ENCODE results near the gene CSNK1A1L. TPM values are rescaled to one million over a fixed set of nuclear protein-coding genes. Genes with fewer than 3 reads are reported as not detected.

Gene CSNK1A1L
- total RNA-seq, 1 experiment from 2014 or later: not detected

DNA sequence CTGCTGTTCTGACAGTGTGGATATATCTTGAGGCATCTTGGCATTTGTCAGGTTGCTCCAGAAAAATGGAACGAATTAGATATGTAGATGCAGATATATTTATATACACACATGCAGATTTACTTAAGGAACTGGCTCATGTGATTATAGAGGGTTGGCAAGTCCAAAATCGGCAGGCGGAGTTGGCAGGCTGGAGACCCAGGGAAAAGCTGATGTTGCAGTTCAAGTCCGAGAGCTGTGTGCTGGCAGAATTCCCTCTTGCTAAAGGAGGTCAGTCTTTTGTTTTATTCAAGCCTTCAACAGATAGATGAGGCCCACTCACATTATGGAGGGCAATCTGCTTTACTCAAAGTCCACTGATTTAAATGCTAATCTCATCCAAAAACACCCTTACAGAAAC, 24.4 kb upstream of the CSNK1A1L start:
- Histone ChIP-seq H3K4me3 (no peak overlapping the region), H3K27me3 (replicated peaks) (no peaks in the 10 kb centered on the region), H3K9me3 (replicated peaks) (no peaks in the 10 kb centered on the region), H3K4me1 (replicated peaks) (peaks cover 36% of the 10 kb centered on the region), H3K27ac (no peak overlapping the region), H3K36me3 (no peaks in the 10 kb centered on the region)
- no peak for DNase-seq (ENCODE audit: low read depth in 1 of 2, low spot score in 2 of 2)

DNA sequence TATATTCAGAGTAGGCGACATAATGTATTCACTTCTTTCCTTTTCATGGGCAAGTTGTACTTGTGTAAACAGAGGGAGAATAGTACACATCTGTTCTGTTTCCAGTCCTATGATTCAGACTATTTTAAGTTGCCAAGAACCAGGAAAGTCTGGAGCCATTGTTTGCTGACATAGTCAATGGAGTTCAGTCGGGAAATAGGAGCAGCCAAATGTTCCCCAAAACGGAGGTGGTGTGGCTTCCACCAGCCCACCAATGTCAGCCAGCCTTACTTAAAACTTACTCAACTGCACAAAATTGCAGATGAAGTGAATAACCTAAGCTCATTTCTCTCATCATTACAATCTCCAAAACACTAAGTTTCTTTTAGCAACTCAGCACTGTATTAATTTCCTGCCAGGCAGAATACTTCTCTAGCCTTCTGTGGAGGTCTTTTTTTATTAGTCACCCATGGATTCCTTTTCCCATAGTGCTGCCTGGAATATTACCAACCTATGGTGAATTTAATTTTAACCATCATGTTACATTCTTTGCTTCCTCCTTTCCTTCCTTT, 22.3 kb upstream of the CSNK1A1L start:
- no peaks in the 10 kb centered on the region for H3K27me3 ChIP-seq (replicated peaks)
- no peaks in the 10 kb centered on the region for H3K9me3 ChIP-seq (replicated peaks)
- peak in 1 of 2 experiments; percentile 60 for DNase-seq (ENCODE audit: low read depth in 1 of 2, low spot score in 2 of 2)
- H3K27ac ChIP-seq: peak overlapping the region; percentile 82
- no peak overlapping the region for H3K4me3 ChIP-seq
- peaks cover 22% of the 10 kb centered on the region for H3K4me1 ChIP-seq (replicated peaks)
- H3K36me3 ChIP-seq: no peaks in the 10 kb centered on the region

DNA sequence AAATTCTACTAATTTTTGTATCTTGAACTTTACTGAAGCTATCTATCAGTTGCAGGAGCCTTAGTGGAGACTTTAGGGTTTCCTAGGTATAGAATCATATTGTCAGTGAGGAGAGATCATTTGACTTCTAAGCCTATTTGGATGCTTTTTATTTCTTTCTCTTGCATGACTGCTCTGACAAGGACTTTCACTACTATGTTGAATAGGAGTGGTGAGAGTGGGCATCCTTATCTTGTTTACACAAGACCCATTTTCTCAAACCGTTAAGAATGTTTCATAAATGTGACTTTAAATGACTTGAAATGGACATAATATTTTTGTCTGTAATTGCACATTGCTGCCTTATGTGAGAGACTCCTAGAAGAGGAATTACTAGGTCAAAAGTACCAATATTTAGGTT, 17.9 kb upstream of the CSNK1A1L start:
- H3K27me3 ChIP-seq (replicated peaks): no peaks in the 10 kb centered on the region
- DNase-seq (ENCODE audit: low read depth in 1 of 2, low spot score in 2 of 2): no peak
- H3K36me3 ChIP-seq: no peaks in the 10 kb centered on the region
- H3K4me1 ChIP-seq (replicated peaks): peaks cover 17% of the 10 kb centered on the region
- H3K9me3 ChIP-seq (replicated peaks): no peaks in the 10 kb centered on the region
- no peak overlapping the region for H3K4me3 ChIP-seq
- H3K27ac ChIP-seq: no peak overlapping the region

DNA sequence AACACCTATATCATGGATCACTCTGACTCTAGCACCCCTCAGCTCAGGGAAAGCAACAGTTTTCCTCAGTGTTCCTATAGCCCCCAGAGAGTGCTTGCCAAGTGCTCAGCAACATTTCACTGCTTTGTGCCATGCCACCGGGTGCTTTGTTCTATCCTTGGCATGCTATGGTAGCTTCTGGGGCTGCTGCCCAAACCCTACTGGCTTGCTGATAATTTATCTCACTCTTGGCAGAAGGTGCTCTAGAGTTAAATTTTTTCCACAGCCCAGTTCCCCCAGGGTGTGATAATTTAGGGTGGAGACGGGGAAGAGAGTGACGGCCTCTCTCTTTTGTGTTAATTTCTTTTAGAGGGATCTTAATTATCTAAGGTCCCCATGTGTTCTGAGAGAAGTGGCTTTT, 12.6 kb upstream of the CSNK1A1L start:
- no peak for DNase-seq (ENCODE audit: low read depth in 1 of 2, low spot score in 2 of 2)
- H3K9me3 ChIP-seq (replicated peaks): no peaks in the 10 kb centered on the region
- no peak overlapping the region for H3K27ac ChIP-seq
- no peak overlapping the region for H3K4me3 ChIP-seq
- no peaks in the 10 kb centered on the region for H3K4me1 ChIP-seq (replicated peaks)
- no peaks in the 10 kb centered on the region for H3K36me3 ChIP-seq
- H3K27me3 ChIP-seq (replicated peaks): no peaks in the 10 kb centered on the region

DNA sequence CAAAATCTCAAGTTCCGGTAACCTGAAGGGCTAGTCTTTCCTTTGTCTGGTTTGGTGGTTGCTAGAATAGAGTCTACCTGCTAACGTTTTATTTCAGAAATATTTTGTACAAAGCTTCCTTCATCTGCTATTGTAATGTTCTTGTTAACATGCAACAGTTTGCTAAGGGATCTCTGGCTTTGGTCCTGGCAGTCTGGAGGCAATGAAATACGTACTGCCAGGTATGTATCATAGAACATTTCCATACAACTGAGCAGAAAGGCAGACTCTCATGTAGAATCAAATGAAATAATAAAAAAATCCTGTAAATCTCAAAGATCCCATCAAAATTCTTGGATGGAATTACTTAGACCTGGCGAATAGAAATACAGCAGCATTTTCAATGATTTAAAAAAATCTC, 8.8 kb upstream of the CSNK1A1L start:
- no peaks in the 10 kb centered on the region for H3K27me3 ChIP-seq (replicated peaks)
- no peak for DNase-seq (ENCODE audit: low read depth in 1 of 2, low spot score in 2 of 2)
- peaks cover 2% of the 10 kb centered on the region for H3K4me1 ChIP-seq (replicated peaks)
- H3K9me3 ChIP-seq (replicated peaks): no peaks in the 10 kb centered on the region
- no peak overlapping the region for H3K4me3 ChIP-seq
- H3K27ac ChIP-seq: no peak overlapping the region
- H3K36me3 ChIP-seq: no peaks in the 10 kb centered on the region

DNA sequence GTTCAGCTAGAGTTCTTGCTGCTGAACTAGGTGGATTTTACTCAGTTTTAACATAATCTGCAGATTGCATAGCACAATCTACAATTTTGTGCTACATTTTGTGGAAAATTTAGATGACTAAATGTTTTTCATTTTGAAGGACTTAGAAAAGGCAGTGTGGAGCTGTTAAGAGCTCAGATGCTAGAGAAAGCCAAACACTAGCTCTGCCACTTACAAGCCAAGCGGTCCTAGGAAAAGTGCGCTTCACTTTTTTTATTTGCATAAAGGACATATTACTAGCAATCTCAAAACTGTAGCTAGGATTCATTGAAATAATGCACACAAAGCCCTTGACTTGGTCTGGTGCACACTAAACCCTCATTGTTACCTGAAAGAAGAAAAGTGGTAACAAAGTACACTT, 8.1 kb upstream of the CSNK1A1L start:
- H3K36me3 ChIP-seq: no peaks in the 10 kb centered on the region
- H3K9me3 ChIP-seq (replicated peaks): no peaks in the 10 kb centered on the region
- H3K27ac ChIP-seq: no peak overlapping the region
- peaks cover 4% of the 10 kb centered on the region for H3K4me1 ChIP-seq (replicated peaks)
- no peak for DNase-seq (ENCODE audit: low read depth in 1 of 2, low spot score in 2 of 2)
- no peaks in the 10 kb centered on the region for H3K27me3 ChIP-seq (replicated peaks)
- H3K4me3 ChIP-seq: no peak overlapping the region

DNA sequence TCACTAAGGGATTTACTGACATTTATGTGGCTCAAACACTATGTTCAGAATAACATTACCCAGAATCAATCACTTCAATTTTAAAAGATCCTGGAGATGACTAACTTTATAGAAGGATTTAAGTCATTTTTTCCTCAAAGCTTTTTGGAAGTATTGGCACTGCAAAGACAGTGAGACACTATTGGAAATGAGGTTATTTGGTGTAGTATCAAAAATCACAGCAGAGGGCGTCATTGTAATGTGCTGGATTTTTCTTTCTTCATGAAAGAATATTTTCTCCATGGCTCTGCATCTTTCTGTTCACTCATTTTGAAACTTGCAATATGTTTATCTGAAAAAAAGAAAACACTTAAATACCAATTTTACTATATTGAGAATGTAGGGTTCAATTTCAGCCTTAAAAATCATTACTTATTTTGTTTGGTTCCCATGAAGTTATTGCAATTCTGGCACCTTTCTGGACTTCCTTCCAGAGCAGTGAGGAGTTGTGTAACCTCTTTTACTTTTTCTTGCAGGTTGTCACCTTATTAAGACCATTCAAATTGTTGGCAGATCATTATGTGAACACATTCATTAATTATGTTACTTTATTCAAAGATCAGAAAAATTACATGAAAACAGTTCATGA, 3.7 kb upstream of the CSNK1A1L start:
- H3K4me1 ChIP-seq (replicated peaks): peaks cover 8% of the 10 kb centered on the region
- DNase-seq (ENCODE audit: low read depth in 1 of 2, low spot score in 2 of 2): peak in 1 of 2 experiments; percentile 42
- H3K36me3 ChIP-seq: no peaks in the 10 kb centered on the region
- no peaks in the 10 kb centered on the region for H3K9me3 ChIP-seq (replicated peaks)
- H3K27me3 ChIP-seq (replicated peaks): no peaks in the 10 kb centered on the region
- H3K4me3 ChIP-seq: no peak overlapping the region
- H3K27ac ChIP-seq: no peak overlapping the region

DNA sequence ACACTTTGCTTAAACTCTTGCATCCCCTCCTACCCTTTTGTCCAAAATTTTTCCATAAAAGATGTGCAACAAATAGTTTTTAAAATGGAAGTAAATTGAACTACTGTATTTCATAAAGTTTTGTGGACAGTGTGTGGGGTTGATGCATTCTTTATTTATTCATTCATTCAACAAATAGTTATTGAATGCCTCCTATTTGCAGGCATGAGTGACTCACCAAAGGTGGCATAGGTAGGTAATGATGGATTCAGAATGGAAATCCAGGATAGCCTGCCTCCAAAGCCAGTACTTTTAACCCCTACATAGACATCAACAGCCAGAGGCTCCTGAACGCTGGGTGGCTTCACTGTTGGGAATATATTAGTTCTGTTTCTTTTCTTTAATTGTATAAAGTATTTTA, 2.4 kb upstream of the CSNK1A1L start:
- H3K4me3 ChIP-seq: no peak overlapping the region
- no peaks in the 10 kb centered on the region for H3K9me3 ChIP-seq (replicated peaks)
- H3K4me1 ChIP-seq (replicated peaks): peaks cover 8% of the 10 kb centered on the region

DNA sequence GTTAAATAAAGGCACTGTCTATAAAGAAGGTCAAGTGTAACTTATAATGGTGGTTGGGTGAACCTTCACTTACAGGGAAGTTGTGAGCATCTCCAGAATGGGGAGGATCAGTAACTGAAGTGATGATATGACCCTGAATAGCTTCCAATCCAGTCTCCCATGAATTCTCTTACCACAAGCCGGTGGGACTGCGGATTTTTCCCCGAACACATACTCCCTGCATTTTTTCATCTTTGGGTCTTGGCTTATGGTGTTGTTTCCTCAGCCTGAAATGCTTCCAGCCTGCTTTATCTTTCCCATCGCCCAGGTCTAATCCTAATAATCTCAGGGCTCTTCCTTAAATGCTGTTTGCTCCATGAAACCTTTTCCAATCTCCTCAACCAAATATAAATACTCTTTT, 2.0 kb upstream of the CSNK1A1L start:
- peaks cover 8% of the 10 kb centered on the region for H3K4me1 ChIP-seq (replicated peaks)
- no peaks in the 10 kb centered on the region for H3K27me3 ChIP-seq (replicated peaks)

More for the DNA sequence above, 2.4 kb upstream of the CSNK1A1L start:
- no peak overlapping the region for H3K27ac ChIP-seq
- no peaks in the 10 kb centered on the region for H3K36me3 ChIP-seq
- DNase-seq (ENCODE audit: low read depth in 1 of 2, low spot score in 2 of 2): no peak
- H3K27me3 ChIP-seq (replicated peaks): no peaks in the 10 kb centered on the region

DNA sequence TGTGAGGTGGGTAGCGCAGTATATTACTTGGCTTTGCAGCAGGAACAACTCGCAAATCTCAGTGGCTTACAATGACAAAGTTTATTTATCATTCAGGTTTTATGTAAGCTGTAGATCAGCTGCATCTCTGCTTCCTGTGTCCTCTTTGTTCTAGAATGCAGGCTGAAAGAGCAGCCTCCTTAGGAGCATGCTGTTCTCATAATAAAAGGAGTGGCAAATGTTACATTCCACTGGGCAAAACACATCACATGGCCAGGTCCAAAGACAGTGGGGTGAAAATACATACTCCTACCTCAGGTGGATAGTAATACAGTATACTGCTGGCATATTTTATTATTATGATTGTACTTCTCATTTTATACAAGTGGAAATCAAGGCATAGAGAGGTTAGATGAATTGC, 1.2 kb upstream of the CSNK1A1L start:
- no peaks in the 10 kb centered on the region for H3K36me3 ChIP-seq
- peak in 1 of 2 experiments; percentile 27 for DNase-seq (ENCODE audit: low read depth in 1 of 2, low spot score in 2 of 2)
- H3K4me1 ChIP-seq (replicated peaks): peaks cover 8% of the 10 kb centered on the region
- no peak overlapping the region for H3K27ac ChIP-seq
- no peaks in the 10 kb centered on the region for H3K9me3 ChIP-seq (replicated peaks)
- no peak overlapping the region for H3K4me3 ChIP-seq
- no peaks in the 10 kb centered on the region for H3K27me3 ChIP-seq (replicated peaks)

More for the DNA sequence above, 2.0 kb upstream of the CSNK1A1L start:
- no peak overlapping the region for H3K27ac ChIP-seq
- no peak overlapping the region for H3K4me3 ChIP-seq
- no peak for DNase-seq (ENCODE audit: low read depth in 1 of 2, low spot score in 2 of 2)
- no peaks in the 10 kb centered on the region for H3K9me3 ChIP-seq (replicated peaks)
- H3K36me3 ChIP-seq: no peaks in the 10 kb centered on the region

DNA sequence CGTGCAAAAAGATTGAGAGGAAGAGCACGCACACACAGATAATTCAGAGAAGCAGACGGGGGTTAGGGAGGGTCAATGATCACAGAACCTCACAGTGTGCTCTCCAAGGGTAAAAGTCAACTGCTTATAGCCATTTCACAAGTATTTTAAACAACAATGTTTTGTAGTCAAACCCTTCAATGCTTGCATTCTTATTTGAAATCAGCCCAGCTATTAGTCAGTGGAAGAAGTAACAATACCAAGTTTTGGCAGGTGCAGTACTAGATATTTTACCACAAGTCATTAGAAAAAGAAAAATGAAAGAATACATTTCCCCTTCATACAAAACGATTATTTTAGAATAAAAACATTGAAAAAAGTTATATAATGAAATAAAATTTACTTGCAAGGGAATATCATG, 2.6 kb downstream of the CSNK1A1L start:
- no peak overlapping the region for H3K4me3 ChIP-seq
- no peaks in the 10 kb centered on the region for H3K9me3 ChIP-seq (replicated peaks)
- peaks cover 4% of the 10 kb centered on the region; the same call in 1 of the 2 replicates for H3K4me1 ChIP-seq (replicated peaks)
- H3K36me3 ChIP-seq: no peaks in the 10 kb centered on the region
- H3K27ac ChIP-seq: no peak overlapping the region
- no peak for DNase-seq (ENCODE audit: low read depth in 1 of 2, low spot score in 2 of 2)
- H3K27me3 ChIP-seq (replicated peaks): no peaks in the 10 kb centered on the region

DNA sequence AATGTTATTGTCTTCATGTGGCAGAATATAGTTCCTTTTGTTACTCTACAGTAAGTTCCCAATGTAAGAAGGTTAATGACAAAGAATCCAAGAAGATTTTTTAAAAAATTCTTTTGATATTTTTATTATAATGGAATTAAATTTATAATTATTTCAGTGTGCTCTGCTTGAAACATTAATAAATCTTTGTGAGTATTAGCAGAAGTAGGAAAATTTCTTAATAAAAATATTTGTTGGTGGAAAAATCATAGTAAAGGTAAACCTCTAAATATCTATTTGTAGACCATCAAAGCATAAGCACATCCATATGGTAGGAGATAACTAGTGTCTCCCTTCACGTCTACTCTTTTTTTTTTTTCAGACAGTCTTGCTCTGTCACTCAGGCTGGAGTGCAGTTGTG, 4.3 kb downstream of the CSNK1A1L start:
- H3K27ac ChIP-seq: no peak overlapping the region
- no peaks in the 10 kb centered on the region for H3K36me3 ChIP-seq
- DNase-seq (ENCODE audit: low read depth in 1 of 2, low spot score in 2 of 2): no peak
- H3K4me3 ChIP-seq: no peak overlapping the region
- H3K4me1 ChIP-seq (replicated peaks): 0 out of 2 replicates have a peak, but pooled peaks cover under 1% of the 10 kb centered on the region
- H3K27me3 ChIP-seq (replicated peaks): no peaks in the 10 kb centered on the region
- no peaks in the 10 kb centered on the region for H3K9me3 ChIP-seq (replicated peaks)

DNA sequence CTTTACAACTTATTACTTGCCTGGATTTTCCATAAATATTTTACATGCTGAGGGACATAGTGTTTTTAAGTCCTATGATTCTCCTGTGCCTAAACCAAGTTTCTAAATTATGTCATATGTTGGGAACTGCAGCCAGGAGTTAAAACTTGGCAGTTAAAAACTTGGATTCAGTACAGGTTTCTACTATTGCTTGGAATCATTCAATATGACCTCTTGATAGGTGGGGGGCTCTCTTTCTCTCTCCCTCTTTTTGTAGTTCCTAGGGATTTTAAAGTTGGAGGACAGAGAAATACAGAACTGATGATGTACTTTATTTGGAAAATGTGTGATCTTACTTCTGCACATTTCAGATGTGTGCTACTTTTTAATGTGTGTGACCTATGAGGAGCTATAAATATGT, 4.7 kb downstream of the CSNK1A1L start:
- Histone ChIP-seq H3K27me3 (replicated peaks) (no peaks in the 10 kb centered on the region), H3K4me3 (no peak overlapping the region), H3K9me3 (replicated peaks) (no peaks in the 10 kb centered on the region), H3K4me1 (replicated peaks) (no peaks in the 10 kb centered on the region), H3K36me3 (no peaks in the 10 kb centered on the region), H3K27ac (no peak overlapping the region)
- no peak for DNase-seq (ENCODE audit: low read depth in 1 of 2, low spot score in 2 of 2)

DNA sequence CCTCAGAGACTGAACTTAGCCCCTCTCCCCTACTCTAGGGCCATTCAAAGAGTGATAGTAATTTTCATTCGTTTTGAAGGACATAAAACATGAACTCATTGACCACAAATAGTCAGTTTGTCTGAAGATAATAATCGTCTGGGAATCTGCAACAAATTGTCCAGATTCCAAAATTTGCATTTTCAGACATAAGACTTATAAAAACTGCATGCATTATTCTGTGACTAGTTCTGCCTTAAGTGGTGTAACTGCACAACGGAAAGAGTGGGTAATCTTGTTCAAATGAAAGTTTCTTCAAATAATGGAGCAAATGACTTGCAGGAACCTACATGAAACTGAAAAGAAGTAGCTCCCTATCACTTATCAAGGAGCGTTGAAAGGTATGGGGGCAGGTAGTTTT, 8.4 kb downstream of the CSNK1A1L start:
- Histone ChIP-seq H3K36me3 (no peaks in the 10 kb centered on the region), H3K27me3 (replicated peaks) (no peaks in the 10 kb centered on the region), H3K4me1 (replicated peaks) (no peaks in the 10 kb centered on the region), H3K9me3 (replicated peaks) (no peaks in the 10 kb centered on the region), H3K4me3 (no peak overlapping the region), H3K27ac (no peak overlapping the region)
- no peak for DNase-seq (ENCODE audit: low read depth in 1 of 2, low spot score in 2 of 2)

DNA sequence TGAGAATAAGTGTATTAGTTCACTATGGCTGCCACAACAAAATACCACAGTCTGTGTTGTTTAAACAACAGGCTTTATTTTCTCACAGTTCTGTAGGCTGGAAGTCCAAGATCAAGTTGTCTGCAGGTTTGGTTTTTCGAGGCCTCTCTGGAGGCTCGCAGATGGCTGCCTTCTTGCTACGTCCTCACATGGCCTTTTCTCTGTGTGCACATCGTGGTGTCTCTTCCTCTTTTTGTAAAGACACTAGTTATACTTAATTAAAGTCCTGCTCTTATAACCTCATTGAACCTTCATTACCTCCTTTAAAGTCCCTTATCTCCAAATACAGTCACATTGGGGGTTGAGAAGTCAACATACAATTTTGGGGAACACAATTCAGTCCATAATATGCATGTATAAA, 10.6 kb downstream of the CSNK1A1L start:
- Histone ChIP-seq H3K27ac (no peak overlapping the region), H3K4me1 (replicated peaks) (no peaks in the 10 kb centered on the region), H3K9me3 (replicated peaks) (no peaks in the 10 kb centered on the region), H3K27me3 (replicated peaks) (no peaks in the 10 kb centered on the region), H3K4me3 (no peak overlapping the region), H3K36me3 (no peaks in the 10 kb centered on the region)
- DNase-seq (ENCODE audit: low read depth in 1 of 2, low spot score in 2 of 2): no peak
